H1 (cell line): Measurements from ENCODE around the gene TTC22. TPM values are rescaled to one million over a fixed set of nuclear protein-coding genes. Genes with fewer than 3 reads are reported as not detected.

Source experiments
- CTCF ChIA-PET: fragments of 300-600 bp; sonication (Branson Sonifier 250); formaldehyde crosslinking; loops from one replicate; lab custom pipeline; 2021; ENCODE audit not compliant: partially characterized antibody; lab: Charles Lee
- POLR2A ChIA-PET: fragments of 300-600 bp; sonication (Branson Sonifier 250); formaldehyde crosslinking; loops from one replicate; lab custom pipeline; 2021; ENCODE audit warnings: inconsistent platforms; ENCODE audit not compliant: partially characterized antibody; lab: Charles Lee
- DNase-seq, 2 experiments: peaks; one replicate each; pipeline versions ENCODE4 v3.0.0 to v3.0.0-alpha.2; 2010 to 2022; ENCODE audit warnings: low spot score in 2 of 2, low read depth in 1 of 2, mixed read lengths in 1 of 2
- FAIRE-seq: peaks from 2 replicates; lab custom pipeline; 2011; peaks lifted over from hg19 to GRCh38; lab: Jason Lieb, UNC
- H2AFZ ChIP-seq: 2 replicates; pipeline ENCODE4 v1.8.1; 2012; ENCODE audit warnings: low read length, inconsistent platforms
- H2AK5ac ChIP-seq: 2 replicates; pipeline ENCODE4 v1.6.1; 2013; ENCODE audit warnings: low read depth, low read length
- H2BK120ac ChIP-seq: replicated peaks from 2 replicates; pipeline ENCODE3; 2013; ENCODE audit warnings: low read depth, low read length, inconsistent platforms
- H2BK12ac ChIP-seq: 2 replicates; pipeline ENCODE4 v1.6.1; 2013; ENCODE audit warnings: low read depth, low read length
- H2BK15ac ChIP-seq: 2 replicates; pipeline ENCODE4 v1.6.1; 2013; ENCODE audit warnings: low read length
- H2BK20ac ChIP-seq: 2 replicates; pipeline ENCODE4 v1.6.1; 2013; ENCODE audit warnings: low read length
- H2BK5ac ChIP-seq: 2 replicates; pipeline ENCODE4 v1.6.1; 2013; ENCODE audit warnings: low read depth, low read length
- H3K14ac ChIP-seq: 2 replicates; pipeline ENCODE4 v1.6.1; 2013; ENCODE audit warnings: inconsistent platforms; ENCODE audit not compliant: insufficient read length
- H3K18ac ChIP-seq: 2 replicates; pipeline ENCODE4 v1.6.1; 2013; ENCODE audit warnings: low read length; ENCODE audit errors: extremely low read depth
- H3K23ac ChIP-seq: 2 replicates; pipeline ENCODE4 v1.6.1; 2013; ENCODE audit warnings: inconsistent platforms; ENCODE audit not compliant: insufficient read length
- H3K23me2 ChIP-seq: 2 replicates; pipeline ENCODE4 v1.6.1; 2013; ENCODE audit warnings: low read depth, low read length
- H3K27ac ChIP-seq: 2 replicates; pipeline ENCODE4 v1.6.1; 2011; ENCODE audit warnings: low read depth, low read length, inconsistent platforms
- H3K27me3 ChIP-seq, 4 experiments: replicated peaks in 1 of 4; 1 replicate in 1 of 4; 2 replicates in 3 of 4; pipeline versions ENCODE4 v1.6.1 to v1.8.1; 2011 to 2013; ENCODE audit warnings: low read length in 3 of 4, mild to moderate bottlenecking in 3 of 4, inconsistent platforms in 2 of 4, mixed read lengths in 2 of 4, moderate library complexity in 1 of 4; ENCODE audit not compliant: control insufficient read depth in 3 of 4, insufficient read depth in 3 of 4; ENCODE audit errors: extremely low read depth in 1 of 4
- H3K36me3 ChIP-seq, 4 experiments: 2 replicates each; pipeline versions ENCODE4 v1.6.1 to v1.8.1; 2011 to 2013; ENCODE audit warnings: mild to moderate bottlenecking in 4 of 4, low read length in 3 of 4, moderate library complexity in 2 of 4, control low read depth in 1 of 4, inconsistent platforms in 1 of 4; ENCODE audit not compliant: insufficient read depth in 4 of 4, control insufficient read depth in 2 of 4
- H3K4ac ChIP-seq: replicated peaks from 2 replicates; pipeline ENCODE3; 2013; ENCODE audit warnings: low read length, low read depth, mixed read lengths, inconsistent platforms; ENCODE audit not compliant: insufficient read length
- H3K4me1 ChIP-seq, 4 experiments: replicated peaks in 1 of 4; 1 replicate in 1 of 4; 2 replicates in 3 of 4; pipeline versions ENCODE4 v1.6.1 to v1.8.1; 2011 to 2013; ENCODE audit warnings: low read length in 3 of 4, inconsistent platforms in 2 of 4, mixed read lengths in 1 of 4; ENCODE audit not compliant: insufficient read depth in 4 of 4, control insufficient read depth in 3 of 4
- H3K4me2 ChIP-seq, 2 experiments: 2 replicates each; pipeline versions ENCODE4 v1.6.1 to v1.8.1; 2011 to 2013; ENCODE audit warnings: low read depth in 2 of 2, low read length in 2 of 2, control low read depth in 1 of 2, inconsistent platforms in 1 of 2, mild to moderate bottlenecking in 1 of 2; ENCODE audit not compliant: insufficient read depth in 1 of 2
- H3K4me3 ChIP-seq, 4 experiments: fragments of 200-600, 300-600 bp in 1 of 4; sonication (generic), shearing (Covaris generic), sonication (Bioruptor Twin) in 1 of 4; 2 replicates each; pipeline versions ENCODE4 v1.5.1 to v1.8.1; 2011 to 2016; ENCODE audit warnings: low read length in 4 of 4, low read depth in 3 of 4, control low read depth in 2 of 4, inconsistent platforms in 2 of 4, mild to moderate bottlenecking in 2 of 4, mixed read lengths in 1 of 4, moderate library complexity in 1 of 4; ENCODE audit not compliant: insufficient read depth in 2 of 4; ENCODE audit errors: extremely low read depth in 1 of 4
- H3K56ac ChIP-seq: replicated peaks from 2 replicates; pipeline ENCODE3; 2013; ENCODE audit warnings: low read depth, mild to moderate bottlenecking, mixed read lengths, low read length, inconsistent platforms; ENCODE audit not compliant: insufficient read length
- H3K79me1 ChIP-seq: 2 replicates; pipeline ENCODE4 v1.6.1; 2013; ENCODE audit warnings: low read depth, low read length, control low read depth
- H3K79me2 ChIP-seq, 2 experiments: 2 replicates each; pipeline versions ENCODE4 v1.6.1 to v1.8.1; 2012 to 2013; ENCODE audit warnings: low read length in 2 of 2, mild to moderate bottlenecking in 2 of 2, inconsistent platforms in 1 of 2; ENCODE audit not compliant: insufficient read depth in 2 of 2, control insufficient read depth in 1 of 2
- H3K9ac ChIP-seq, 4 experiments: replicated peaks in 1 of 4; 1 replicate in 1 of 4; 2 replicates in 3 of 4; pipeline versions ENCODE4 v1.6.1 to v1.8.1; 2011 to 2013; ENCODE audit warnings: low read depth in 3 of 4, low read length in 3 of 4, control low read depth in 2 of 4, mild to moderate bottlenecking in 2 of 4, moderate library complexity in 2 of 4, inconsistent platforms in 1 of 4; ENCODE audit errors: extremely low read depth in 1 of 4
- H3K9me3 ChIP-seq, 2 experiments: 2 replicates each; pipeline versions ENCODE4 v1.6.1 to v1.8.1; 2012 to 2013; ENCODE audit warnings: mild to moderate bottlenecking in 2 of 2, moderate library complexity in 2 of 2, control low read depth in 1 of 2, inconsistent platforms in 1 of 2, low read depth in 1 of 2, low read length in 1 of 2, mixed read lengths in 1 of 2; ENCODE audit not compliant: insufficient read depth in 2 of 2
- H4K20me1 ChIP-seq, 2 experiments: replicated peaks in 1 of 2; 2 replicates each; pipeline versions ENCODE3 to v1.8.1; 2011 to 2013; ENCODE audit warnings: inconsistent platforms in 2 of 2, low read length in 2 of 2, mild to moderate bottlenecking in 1 of 2; ENCODE audit not compliant: insufficient read depth in 2 of 2, control insufficient read depth in 1 of 2
- H4K5ac ChIP-seq: 2 replicates; pipeline ENCODE4 v1.6.1; 2013; ENCODE audit warnings: low read length, low read depth, mixed read lengths, inconsistent platforms; ENCODE audit not compliant: insufficient read length
- H4K8ac ChIP-seq: 2 replicates; pipeline ENCODE4 v1.8.0; 2013; ENCODE audit warnings: mild to moderate bottlenecking, moderate library complexity, low read length, inconsistent platforms; ENCODE audit not compliant: insufficient read depth; ENCODE audit errors: extremely low read depth
- H4K91ac ChIP-seq: replicated peaks from 2 replicates; pipeline ENCODE3; 2013; ENCODE audit warnings: low read length, mixed read lengths, inconsistent platforms; ENCODE audit not compliant: insufficient read length
- CTCF ChIP-seq, 3 experiments: IDR thresholded peaks; 1 replicate in 2 of 3; 2 replicates in 1 of 3; pipeline versions ENCODE4 v1.5.1 to v1.6.1; 2011; ENCODE audit warnings: low read length in 3 of 3, mild to moderate bottlenecking in 3 of 3, inconsistent platforms in 2 of 3, low read depth in 1 of 3, moderate library complexity in 1 of 3; ENCODE audit not compliant: insufficient read depth in 1 of 3; ENCODE audit errors: control extremely low read depth in 1 of 3
- HDAC2 ChIP-seq, 2 experiments: fragments of 300-600 bp in 1 of 2; sonication (generic) in 1 of 2; IDR thresholded peaks; 2 replicates each; pipeline ENCODE4 v1.6.1; 2011 to 2012; ENCODE audit warnings: low read depth in 2 of 2, low read length in 2 of 2, mild to moderate bottlenecking in 2 of 2, moderate library complexity in 2 of 2, borderline replicate concordance in 1 of 2, inconsistent platforms in 1 of 2
- POU5F1 ChIP-seq: IDR thresholded peaks from 2 replicates; pipeline ENCODE4 v1.6.1; 2011; ENCODE audit warnings: low read depth, mild to moderate bottlenecking, low read length, moderate library complexity
- SP2 ChIP-seq: IDR thresholded peaks from 2 replicates; pipeline ENCODE4 v1.6.1; 2012; ENCODE audit warnings: mild to moderate bottlenecking, low read length, inconsistent platforms
- WGBS, 2 experiments: shearing (Covaris generic) in 1 of 2; methylation state at CpG; one replicate each; pipeline versions ENCODE4 v1.1.6 to v1.1.7; 2013 to 2015; ENCODE audit warnings: low lambda C conversion rate in 2 of 2, mixed read lengths in 2 of 2, inconsistent platforms in 1 of 2, low coverage in 1 of 2, missing lambda C conversion rate in 1 of 2; ENCODE audit not compliant: insufficient replicate concordance in 2 of 2, insufficient coverage in 1 of 2, insufficient read length in 1 of 2; ENCODE audit errors: extremely low coverage in 1 of 2, missing lambda C conversion rate in 1 of 2; 5-methylcytosine and 5-hydroxymethylcytosine counted together
- polyA plus RNA-seq, 7 experiments: library from polyadenylated mRNA; depleted of rRNA in 3 of 7; stranded (reverse) in 5 of 7; unstranded in 2 of 7; fragments of >200 nt in 5 of 7; fragments of 200-250 nt in 2 of 7; gene quantifications; 1 replicate in 5 of 7; 2 replicates in 1 of 7; 4 replicates in 1 of 7; pipeline versions ENCODE4 v1.2.1 to v1.2.3, GENCODE V29; 2011 to 2013; ENCODE audit warnings: missing spikeins in 2 of 7, mixed read lengths in 2 of 7
- total RNA-seq: library from RNA; stranded (reverse); fragmentation: NEBNext Ultra II Directional; extraction: Animal tissue kit (Norgen Biotek cat#: 25700); gene quantifications from 2 replicates; pipeline ENCODE4 v1.2.1, GENCODE V29; 2021

The TTC22 gene
- total and polyA plus RNA-seq, 2 of the 8 experiments (the other 6 are each of a cell fraction or from before 2014, with no cell fraction given) = 1.00 to 1.6 TPM

GRCh38 chr1:54798206-54798605 is 2.9 kb downstream of the TTC22 start:
- Histone ChIP-seq H3K4me1 (peaks cover 8 to 16% (median 12%) of the 10 kb centered on the region in 4 experiments), H2BK120ac (no peak overlapping the region), H4K91ac (no peak overlapping the region), H2AK5ac (no peak overlapping the region), H3K36me3 (no peaks in the 10 kb centered on the region), H2AFZ (no peak overlapping the region), H2BK5ac (no peak overlapping the region), H3K23me2 (peaks cover 3% of the 10 kb centered on the region; the same call in 1 of the 2 replicates), H3K4me2 (no peak overlapping the region), H2BK12ac (no peak overlapping the region), H2BK20ac (no peak overlapping the region), H3K14ac (no peak overlapping the region), H3K9ac (no peak overlapping the region), H4K5ac (no peak overlapping the region), H2BK15ac (no peak overlapping the region), H3K56ac (no peak overlapping the region), H3K23ac (no peak overlapping the region), H3K27me3 (peaks cover 5 to 23% (median 16%) of the 10 kb centered on the region in 4 experiments; a peak in 6 of 7 replicates), H4K20me1 (no peaks in the 10 kb centered on the region), H3K79me1 (no peaks in the 10 kb centered on the region; the same call in 1 of the 2 replicates), H3K18ac (no peak overlapping the region), H3K27ac (no peak overlapping the region), H3K9me3 (no peaks in the 10 kb centered on the region), H3K4me3 (no peak overlapping the region), H3K79me2 (no peaks in the 10 kb centered on the region), H4K8ac (no peak overlapping the region), H3K4ac (no peak overlapping the region)
- FAIRE-seq = no peak
- no peak for DNase-seq
- ChIA-PET POLR2A (interaction anchor here (1.3 kb wide), 1 partner anchor 9 kb away, joined by 3 read pairs; no protein-coding TSS in a partner anchor), CTCF (interaction anchor here (0.6 to 2.1 kb wide), 4 partner anchors 11 to 49 kb away, joined by 3 to 5 read pairs (median 4); no protein-coding TSS in a partner anchor)
- WGBS, 2 experiments = 87% methylated on average over 3 of the region's 3 CpGs; no CpG with 5 or more reads in 1 of the 2 experiments
- TF ChIP-seq CTCF (IDR thresholded peaks at IDR 0.05; ENCODE audit: control extremely low read depth in 1 of 3, insufficient read depth in 1 of 3, low read depth in 1 of 3, low read length in 3 of 3) = no peak
- no peak for TF ChIP-seq POU5F1
- no peak for TF ChIP-seq HDAC2 (IDR thresholded peaks at IDR 0.05; ENCODE audit: borderline replicate concordance in 1 of 2, low read depth in 2 of 2, low read length in 2 of 2)
- TF ChIP-seq SP2 = no peak
